ENCODE measurements around the gene ZFYVE28.
A peak's percentile ranks its signal among the peaks of the same experiment; 100 is the strongest.

ZFYVE28 gene

GRCh38 chr4:2266821-2267220, 151.6 kb downstream of the ZFYVE28 start:
- DNase-seq: no peak
- no peaks in the 10 kb centered on the region for H3K9me3 ChIP-seq (ENCODE audit: control extremely low read depth in 1 of 5, control insufficient read depth in 4 of 5, insufficient read depth in 2 of 5, low read depth in 1 of 5, low read length in 4 of 5)
- no peak overlapping the region for H3K4me3 ChIP-seq (ENCODE audit: control insufficient read depth in 1 of 7, extremely low read depth in 1 of 7, insufficient read depth in 4 of 7, low read depth in 2 of 7, low read length in 6 of 7)
- H3K27ac ChIP-seq (ENCODE audit: insufficient read depth in 1 of 2, low read depth in 1 of 2, low read length in 2 of 2, poor library complexity in 1 of 2, severe bottlenecking in 2 of 2): no peak overlapping the region
- H3K27me3 ChIP-seq (replicated peaks in 2 of 5; ENCODE audit: control insufficient read depth in 4 of 5, insufficient read depth in 5 of 5, low read length in 4 of 5): no peaks in the 10 kb centered on the region
- POLR2A ChIA-PET: no interaction called here
- no peaks in the 10 kb centered on the region for H3K36me3 ChIP-seq (ENCODE audit: control insufficient read depth in 4 of 4, insufficient read depth in 4 of 4, low read length in 3 of 4)
- 100% methylated on average over 3 of the region's 5 CpGs for WGBS (ENCODE audit: insufficient coverage)
- H3K4me1 ChIP-seq (ENCODE audit: control extremely low read depth in 1 of 4, control insufficient read depth in 4 of 4, insufficient read depth in 4 of 4, low read length in 3 of 4): peaks cover 0 to 10% (median 8%) of the 10 kb centered on the region in 4 experiments
- CTCF ChIA-PET: interaction anchor here (1.6 kb wide), 1 partner anchor 13 kb away, joined by 6 read pairs; no protein-coding TSS in a partner anchor

DNA sequence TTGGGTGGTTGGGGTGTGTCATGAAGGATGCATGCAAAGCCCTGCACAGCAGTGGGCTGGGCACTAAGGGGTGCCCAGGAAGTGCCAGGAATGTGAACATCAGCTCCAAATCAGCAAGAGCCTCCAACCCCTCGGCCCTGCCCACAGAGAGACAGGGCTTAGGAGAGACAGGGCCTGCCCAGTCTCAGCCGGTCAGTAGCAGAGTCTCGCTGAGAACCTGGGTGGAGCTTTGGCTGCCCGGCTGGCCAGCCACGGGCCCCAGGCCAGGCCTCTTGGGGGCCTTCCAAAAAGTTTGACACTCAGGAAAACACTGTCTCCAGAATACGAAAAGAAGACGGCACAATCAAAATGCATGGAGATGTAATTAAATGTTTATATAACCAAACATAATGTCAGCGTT, 152.3 kb downstream of the ZFYVE28 start:
- Histone ChIP-seq H3K9me3 (ENCODE audit: control extremely low read depth in 1 of 5, control insufficient read depth in 4 of 5, insufficient read depth in 2 of 5, low read depth in 1 of 5, low read length in 4 of 5) (no peaks in the 10 kb centered on the region), H3K4me1 (ENCODE audit: control extremely low read depth in 1 of 4, control insufficient read depth in 4 of 4, insufficient read depth in 4 of 4, low read length in 3 of 4) (peaks cover 0 to 10% (median 8%) of the 10 kb centered on the region in 4 experiments), H3K27ac (ENCODE audit: insufficient read depth in 1 of 2, low read depth in 1 of 2, low read length in 2 of 2, poor library complexity in 1 of 2, severe bottlenecking in 2 of 2) (no peak overlapping the region), H3K4me3 (ENCODE audit: control insufficient read depth in 1 of 7, extremely low read depth in 1 of 7, insufficient read depth in 4 of 7, low read depth in 2 of 7, low read length in 6 of 7) (no peak overlapping the region), H3K36me3 (ENCODE audit: control insufficient read depth in 4 of 4, insufficient read depth in 4 of 4, low read length in 3 of 4) (no peaks in the 10 kb centered on the region), H3K27me3 (replicated peaks in 2 of 5; ENCODE audit: control insufficient read depth in 4 of 5, insufficient read depth in 5 of 5, low read length in 4 of 5) (no peaks in the 10 kb centered on the region)
- ChIA-PET POLR2A (interaction anchor here (0.9 kb wide), 1 partner anchor 16 kb away, joined by 3 read pairs; no protein-coding TSS in a partner anchor), CTCF (interaction anchor here (1.1 to 1.6 kb wide), 4 partner anchors 8 to 88 kb away, joined by 3 to 6 read pairs (median 4); no protein-coding TSS in a partner anchor)
- DNase-seq: no peak
- whole genome bisulfite sequencing (ENCODE audit: insufficient coverage): 98% methylated on average over 3 of the region's 8 CpGs

GRCh38 chr4:2265113-2266110, 153.0 kb downstream of the ZFYVE28 start:
- Histone ChIP-seq H3K4me3 (ENCODE audit: control insufficient read depth in 1 of 7, extremely low read depth in 1 of 7, insufficient read depth in 4 of 7, low read depth in 2 of 7, low read length in 6 of 7) (no peak overlapping the region), H3K27ac (ENCODE audit: insufficient read depth in 1 of 2, low read depth in 1 of 2, low read length in 2 of 2, poor library complexity in 1 of 2, severe bottlenecking in 2 of 2) (no peak overlapping the region), H3K36me3 (ENCODE audit: control insufficient read depth in 4 of 4, insufficient read depth in 4 of 4, low read length in 3 of 4) (no peaks in the 10 kb centered on the region), H3K9me3 (ENCODE audit: control extremely low read depth in 1 of 5, control insufficient read depth in 4 of 5, insufficient read depth in 2 of 5, low read depth in 1 of 5, low read length in 4 of 5) (no peaks in the 10 kb centered on the region), H3K27me3 (replicated peaks in 2 of 5; ENCODE audit: control insufficient read depth in 4 of 5, insufficient read depth in 5 of 5, low read length in 4 of 5) (no peaks in the 10 kb centered on the region), H3K4me1 (ENCODE audit: control extremely low read depth in 1 of 4, control insufficient read depth in 4 of 4, insufficient read depth in 4 of 4, low read length in 3 of 4) (peaks cover 0 to 17% (median 15%) of the 10 kb centered on the region in 4 experiments)
- no peak for DNase-seq
- ChIA-PET POLR2A (interaction anchor here (0.9 kb wide), 1 partner anchor 16 kb away, joined by 3 read pairs; no protein-coding TSS in a partner anchor), CTCF (interaction anchor here (1.1 to 1.6 kb wide), 5 partner anchors 9 to 89 kb away, joined by 3 to 6 read pairs (median 3); no protein-coding TSS in a partner anchor)
- WGBS (ENCODE audit: insufficient coverage): 92% methylated on average over 16 of the region's 19 CpGs

DNA sequence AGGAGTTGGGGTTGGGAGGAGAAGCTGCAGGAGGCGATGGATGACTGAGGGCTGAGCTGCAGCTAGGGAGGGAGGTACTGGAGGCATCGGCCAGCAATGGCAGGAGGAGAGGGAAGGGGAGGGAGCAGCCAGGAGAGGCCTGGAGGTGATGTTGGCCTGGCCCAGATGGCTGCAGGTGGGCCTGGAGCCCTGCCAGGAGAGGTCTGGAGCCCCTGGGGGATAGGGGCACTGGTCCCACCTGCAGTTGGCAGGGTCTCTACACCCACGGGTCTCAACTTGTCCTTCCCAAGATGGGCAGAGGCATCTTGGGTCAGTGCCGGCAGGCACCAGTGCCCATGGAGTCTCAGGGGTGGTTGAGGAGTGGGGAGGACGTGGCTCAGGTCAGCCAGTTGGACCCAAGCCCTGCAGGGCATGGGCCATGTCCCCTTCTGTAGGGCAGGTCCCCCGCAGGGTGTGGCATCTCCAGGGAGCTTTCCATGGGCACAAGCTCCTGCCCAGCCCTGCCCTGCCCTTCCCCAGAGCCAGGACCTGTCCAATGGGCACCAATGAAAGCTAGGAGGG, 153.9 kb downstream of the ZFYVE28 start:
- H3K4me1 ChIP-seq (ENCODE audit: control extremely low read depth in 1 of 4, control insufficient read depth in 4 of 4, insufficient read depth in 4 of 4, low read length in 3 of 4): peaks cover 0 to 24% (median 20%) of the 10 kb centered on the region in 4 experiments
- WGBS (ENCODE audit: insufficient coverage): 95% methylated on average over 6 of the region's 6 CpGs
- H3K27ac ChIP-seq (ENCODE audit: insufficient read depth in 1 of 2, low read depth in 1 of 2, low read length in 2 of 2, poor library complexity in 1 of 2, severe bottlenecking in 2 of 2): no peak overlapping the region
- ChIA-PET CTCF (interaction anchor here (1.3 to 1.4 kb wide), 2 partner anchors 9 to 17 kb away, joined by 3 read pairs; no protein-coding TSS in a partner anchor), POLR2A (no interaction called here)
- no peaks in the 10 kb centered on the region for H3K27me3 ChIP-seq (replicated peaks in 2 of 5; ENCODE audit: control insufficient read depth in 4 of 5, insufficient read depth in 5 of 5, low read length in 4 of 5)
- H3K4me3 ChIP-seq (ENCODE audit: control insufficient read depth in 1 of 7, extremely low read depth in 1 of 7, insufficient read depth in 4 of 7, low read depth in 2 of 7, low read length in 6 of 7): no peak overlapping the region
- no peak for DNase-seq
- H3K9me3 ChIP-seq (ENCODE audit: control extremely low read depth in 1 of 5, control insufficient read depth in 4 of 5, insufficient read depth in 2 of 5, low read depth in 1 of 5, low read length in 4 of 5): no peaks in the 10 kb centered on the region
- H3K36me3 ChIP-seq (ENCODE audit: control insufficient read depth in 4 of 4, insufficient read depth in 4 of 4, low read length in 3 of 4): peaks cover 0 to under 1% (median 0%) of the 10 kb centered on the region in 4 experiments

DNA sequence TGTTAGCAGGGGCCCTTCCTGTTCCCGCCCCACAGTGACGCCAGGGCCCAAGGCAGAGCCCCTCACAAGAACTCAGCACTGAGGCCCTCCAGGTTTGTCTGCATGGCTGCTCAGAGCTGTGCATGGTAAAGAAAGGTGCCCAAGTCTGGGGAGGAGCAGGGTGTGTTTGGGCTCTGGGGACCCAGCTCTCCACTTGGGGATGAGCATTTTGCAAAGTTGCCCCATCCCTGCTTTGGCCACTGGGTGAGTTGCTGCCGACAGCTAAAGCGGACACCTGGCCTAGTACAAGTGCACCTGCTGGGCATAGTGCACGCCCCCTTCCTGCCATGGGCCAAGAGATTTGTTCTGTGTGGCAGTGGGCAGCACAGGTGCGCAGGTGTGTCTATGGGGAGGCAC, 154.5 kb downstream of the ZFYVE28 start:
- DNase-seq: no peak
- H3K27ac ChIP-seq (ENCODE audit: insufficient read depth in 1 of 2, low read depth in 1 of 2, low read length in 2 of 2, poor library complexity in 1 of 2, severe bottlenecking in 2 of 2): no peak overlapping the region
- WGBS (ENCODE audit: insufficient coverage): 93% methylated on average over 5 of the region's 6 CpGs
- ChIA-PET CTCF (interaction anchor here (0.7 kb wide), 1 partner anchor 90 kb away, joined by 3 read pairs; no protein-coding TSS in a partner anchor), POLR2A (no interaction called here)
- H3K27me3 ChIP-seq (replicated peaks in 2 of 5; ENCODE audit: control insufficient read depth in 4 of 5, insufficient read depth in 5 of 5, low read length in 4 of 5): no peaks in the 10 kb centered on the region
- H3K9me3 ChIP-seq (ENCODE audit: control extremely low read depth in 1 of 5, control insufficient read depth in 4 of 5, insufficient read depth in 2 of 5, low read depth in 1 of 5, low read length in 4 of 5): no peaks in the 10 kb centered on the region
- H3K4me1 ChIP-seq (ENCODE audit: control extremely low read depth in 1 of 4, control insufficient read depth in 4 of 4, insufficient read depth in 4 of 4, low read length in 3 of 4): peaks cover 0 to 31% (median 20%) of the 10 kb centered on the region in 4 experiments
- H3K4me3 ChIP-seq (ENCODE audit: control insufficient read depth in 1 of 7, extremely low read depth in 1 of 7, insufficient read depth in 4 of 7, low read depth in 2 of 7, low read length in 6 of 7): no peak overlapping the region
- peaks cover 0 to 7% (median 1%) of the 10 kb centered on the region in 4 experiments for H3K36me3 ChIP-seq (ENCODE audit: control insufficient read depth in 4 of 4, insufficient read depth in 4 of 4, low read length in 3 of 4)

DNA sequence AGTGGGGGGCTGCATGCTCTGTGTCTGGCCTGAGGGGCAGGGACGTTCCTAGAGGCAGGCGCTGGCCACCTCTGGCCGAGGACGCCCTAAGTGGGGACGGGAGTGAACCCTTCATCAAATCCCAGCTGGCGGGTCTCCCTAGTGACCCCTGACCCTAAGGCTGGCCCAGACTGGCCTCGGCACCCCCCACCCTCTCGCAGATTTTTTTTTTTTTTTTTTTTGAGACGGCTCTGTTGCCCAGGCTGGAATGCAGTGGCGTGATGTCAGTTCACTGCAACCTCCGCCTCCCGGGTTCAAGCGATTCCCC, 155.5 kb downstream of the ZFYVE28 start:
- Histone ChIP-seq H3K36me3 (ENCODE audit: control insufficient read depth in 4 of 4, insufficient read depth in 4 of 4, low read length in 3 of 4) (peaks cover 0 to 17% (median 6%) of the 10 kb centered on the region in 4 experiments), H3K27ac (ENCODE audit: insufficient read depth in 1 of 2, low read depth in 1 of 2, low read length in 2 of 2, poor library complexity in 1 of 2, severe bottlenecking in 2 of 2) (peak overlapping the region; percentile 82 to 88), H3K4me3 (ENCODE audit: control insufficient read depth in 1 of 7, extremely low read depth in 1 of 7, insufficient read depth in 4 of 7, low read depth in 2 of 7, low read length in 6 of 7) (peak overlapping the region in 6 of 7 experiments; percentile 15 to 79 (median 64)), H3K4me1 (ENCODE audit: control extremely low read depth in 1 of 4, control insufficient read depth in 4 of 4, insufficient read depth in 4 of 4, low read length in 3 of 4) (peaks cover 0 to 31% (median 20%) of the 10 kb centered on the region in 4 experiments), H3K9me3 (ENCODE audit: control extremely low read depth in 1 of 5, control insufficient read depth in 4 of 5, insufficient read depth in 2 of 5, low read depth in 1 of 5, low read length in 4 of 5) (no peaks in the 10 kb centered on the region), H3K27me3 (replicated peaks in 2 of 5; ENCODE audit: control insufficient read depth in 4 of 5, insufficient read depth in 5 of 5, low read length in 4 of 5) (no peaks in the 10 kb centered on the region)
- WGBS (ENCODE audit: insufficient coverage): 41% methylated on average over 8 of the region's 13 CpGs
- ChIA-PET POLR2A (interaction anchor here (0.7 to 1.9 kb wide), 4 partner anchors 15 to 149 kb away, joined by 4 to 9 read pairs (median 7); no protein-coding TSS in a partner anchor), CTCF (interaction anchor here (0.6 to 0.9 kb wide), 4 partner anchors 19 to 226 kb away, joined by 3 read pairs; no protein-coding TSS in a partner anchor)
- DNase-seq: no peak
